ENCODE data around the gene PAWR.
"Not testable (repeated sequence)": the region's sequence is repeated elsewhere in the genome, so short reads cannot be mapped to it uniquely, and the experiment has no call there.

The PAWR gene

DNA sequence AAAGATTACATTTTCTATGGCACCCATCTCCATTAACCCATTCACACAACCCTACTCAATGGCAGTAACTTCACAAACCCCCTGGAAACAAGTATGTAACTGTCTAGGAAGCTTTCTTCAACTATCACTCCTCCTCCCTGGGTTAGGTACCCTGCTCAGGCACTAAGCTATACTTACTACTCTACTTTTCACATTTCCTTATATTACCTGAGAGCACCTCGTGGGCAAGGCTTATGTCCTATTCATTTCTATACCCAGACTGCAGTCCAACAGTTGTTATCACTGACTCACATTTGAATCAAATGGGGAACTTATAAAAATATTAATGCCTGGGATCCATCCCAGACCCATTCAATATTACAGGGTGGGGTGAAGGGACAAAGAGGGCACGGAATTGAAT lies 4.6 kb downstream of the PAWR start:
- DNase-seq (ENCODE audit: low spot score), result no peak

DNA sequence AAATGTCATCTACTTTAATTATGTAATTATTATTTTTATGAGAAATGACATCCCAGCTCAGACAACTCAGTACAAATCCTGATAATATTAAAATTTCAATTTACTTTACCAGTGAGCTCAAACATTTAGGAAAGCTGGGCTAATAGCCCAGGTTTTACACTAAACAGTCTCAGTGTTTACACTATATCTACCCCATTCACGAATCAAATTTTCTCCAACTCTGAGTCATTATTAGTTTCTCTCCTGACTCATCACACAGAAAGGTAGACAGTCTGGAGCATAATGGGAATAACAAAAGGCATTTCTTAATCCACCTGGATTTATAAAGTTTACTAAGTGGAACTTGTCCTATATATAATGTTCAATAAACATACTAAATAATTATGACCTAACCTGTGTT lies 5.7 kb downstream of the PAWR start:
- no peak for DNase-seq (ENCODE audit: low spot score)

- DNase-seq (ENCODE audit: low spot score), result not testable (repeated sequence)
These were observed 6.4 kb downstream of the PAWR start for GRCh38 chr12:79684338-79684737.

GRCh38 chr12:79682593-79682992 lies 8.2 kb downstream of the PAWR start:
- DNase-seq (ENCODE audit: low spot score), result no peak

DNA sequence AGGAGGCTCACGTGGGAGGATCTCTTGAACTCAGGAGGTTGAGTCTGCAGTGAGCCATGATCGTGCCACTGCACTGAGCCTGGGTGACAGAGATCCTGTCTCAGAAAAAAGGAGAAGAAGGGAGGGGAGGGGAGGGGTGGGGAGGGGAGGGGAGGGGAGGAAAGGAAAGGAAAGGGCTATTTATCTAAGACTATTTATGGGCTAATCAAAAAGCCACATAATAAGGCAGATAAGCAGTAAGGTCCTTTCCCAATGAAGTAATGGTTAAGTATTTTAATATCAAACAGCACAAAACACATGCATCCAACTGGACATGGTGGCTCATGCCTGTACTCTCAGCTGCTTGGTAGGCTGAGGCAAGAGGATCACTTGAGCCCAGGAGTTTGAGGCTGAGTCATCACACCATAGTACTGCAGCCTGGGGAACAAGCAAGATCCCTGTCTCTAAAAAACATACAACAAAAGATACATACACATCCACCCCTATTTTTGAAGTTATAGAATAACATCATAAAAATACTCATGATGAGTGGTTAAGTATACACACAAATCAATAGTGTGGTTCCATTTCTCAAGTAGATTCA lies 9.7 kb downstream of the PAWR start:
- DNase-seq (ENCODE audit: low spot score), result no peak

DNA sequence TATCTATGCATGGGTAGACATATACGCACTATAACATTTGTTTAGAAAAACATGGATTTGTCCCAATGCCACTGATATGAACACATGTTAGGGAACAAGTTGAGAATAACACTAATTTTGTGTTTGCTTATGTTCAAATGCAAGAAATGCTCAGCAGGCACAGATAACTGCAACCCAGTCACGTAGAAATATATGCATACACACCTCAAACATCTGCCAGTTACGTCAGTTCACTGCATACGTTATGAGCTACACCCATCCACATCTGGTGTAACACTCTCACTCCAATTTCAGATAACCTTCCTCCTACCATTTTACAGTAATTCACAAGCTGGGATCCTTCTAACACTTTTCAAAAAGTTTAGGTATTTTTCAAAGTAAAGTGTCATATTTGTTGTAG lies 10.7 kb downstream of the PAWR start:
- no peak for DNase-seq (ENCODE audit: low spot score)

GRCh38 chr12:79678306-79678705 lies 12.5 kb downstream of the PAWR start:
- DNase-seq (ENCODE audit: low spot score), result no peak

DNA sequence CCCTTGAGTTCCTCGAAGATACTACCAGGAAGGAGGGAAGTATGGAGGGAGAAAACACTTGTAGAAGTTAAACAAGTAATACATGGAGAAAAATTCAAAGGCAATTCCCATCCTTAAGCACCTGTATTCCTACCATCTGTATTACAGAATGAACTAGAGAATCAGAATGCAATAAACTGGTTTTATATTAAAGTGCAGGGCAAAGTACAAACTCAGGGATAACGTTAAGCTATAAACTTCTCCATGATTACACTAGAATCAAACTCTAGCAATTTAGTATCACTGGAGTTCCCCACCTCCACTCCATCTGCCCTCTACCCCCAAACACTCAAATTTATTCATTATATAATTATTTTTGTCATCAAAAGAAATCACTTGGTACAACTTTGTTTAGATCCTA lies 13.1 kb downstream of the PAWR start:
- DNase-seq (ENCODE audit: low spot score), result no peak

DNA sequence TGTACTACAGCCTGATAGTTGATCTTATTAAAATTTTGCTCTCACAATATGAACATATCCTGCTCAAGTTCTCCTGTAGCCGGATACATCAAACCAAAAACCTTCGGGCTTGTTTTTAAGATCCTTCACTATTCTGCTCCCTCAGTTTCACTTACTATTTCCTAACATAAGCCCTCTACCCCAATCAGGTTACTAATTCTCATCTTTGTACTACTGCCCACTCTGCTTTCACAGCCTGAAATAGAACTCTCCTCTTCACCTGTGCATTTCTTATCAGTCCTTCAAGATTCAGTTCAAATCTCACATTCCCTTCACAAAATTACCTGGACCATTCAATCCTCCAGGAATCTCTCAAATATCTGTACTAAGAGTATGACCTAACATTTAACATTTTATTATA lies 14.2 kb downstream of the PAWR start:
- DNase-seq (ENCODE audit: low spot score), result no peak

DNA sequence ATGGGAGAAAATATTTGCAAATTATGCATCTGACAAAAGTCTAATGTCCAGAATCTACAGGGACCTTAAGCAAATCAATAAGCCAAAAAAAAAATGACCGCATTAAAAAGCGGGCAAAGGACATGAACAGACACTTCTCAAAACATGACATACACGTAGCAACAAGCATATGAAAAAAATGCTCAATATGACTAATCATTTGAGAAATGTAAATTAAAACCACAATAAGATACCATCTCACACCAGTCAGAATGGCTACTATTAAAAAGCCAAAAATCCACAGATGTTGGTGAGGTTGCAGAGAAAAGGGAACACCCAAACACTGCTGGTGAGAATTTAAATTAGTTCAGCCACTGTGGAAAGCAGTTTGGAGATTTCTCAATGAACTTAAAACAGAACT lies 16.1 kb downstream of the PAWR start:
- DNase-seq (ENCODE audit: low spot score), result no peak

GRCh38 chr12:79673354-79673753 lies 17.4 kb downstream of the PAWR start:
- no peak for DNase-seq (ENCODE audit: low spot score)

DNA sequence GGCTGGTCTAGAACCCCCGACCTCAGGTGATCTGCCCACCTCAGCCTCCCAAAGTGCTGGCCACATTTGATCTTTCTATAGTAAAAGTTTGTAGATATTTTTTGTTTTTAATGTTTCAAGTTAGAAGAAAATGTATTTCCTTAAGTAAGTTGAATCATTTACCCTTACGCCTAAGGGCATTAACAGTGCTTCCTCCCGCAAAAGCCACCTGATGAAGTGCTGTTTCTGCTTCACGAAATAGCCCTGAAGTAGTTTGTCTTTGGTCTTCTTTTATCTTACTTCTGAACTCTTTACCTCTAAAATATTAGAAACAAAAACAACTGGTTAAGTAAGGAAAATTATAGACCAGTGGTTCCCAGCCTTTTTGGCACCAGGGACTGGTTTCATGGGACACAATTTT lies 22.7 kb downstream of the PAWR start:
- DNase-seq (ENCODE audit: low spot score), result no peak

- DNase-seq (ENCODE audit: low spot score), result no peak
These were observed 25.4 kb downstream of the PAWR start for GRCh38 chr12:79665212-79665887.

- no peak for DNase-seq (ENCODE audit: low spot score)
These were observed 26.2 kb downstream of the PAWR start for GRCh38 chr12:79664518-79664917.

GRCh38 chr12:79662046-79662811 lies 28.5 kb downstream of the PAWR start:
- no peak for DNase-seq (ENCODE audit: low spot score)

GRCh38 chr12:79661629-79662028 lies 29.1 kb downstream of the PAWR start:
- DNase-seq (ENCODE audit: low spot score), result no peak

- no peak for DNase-seq (ENCODE audit: low spot score)
These were observed 30.8 kb downstream of the PAWR start for GRCh38 chr12:79659961-79660431.

- DNase-seq (ENCODE audit: low spot score), result no peak
These were observed 32.5 kb downstream of the PAWR start for GRCh38 chr12:79658221-79658620.

DNA sequence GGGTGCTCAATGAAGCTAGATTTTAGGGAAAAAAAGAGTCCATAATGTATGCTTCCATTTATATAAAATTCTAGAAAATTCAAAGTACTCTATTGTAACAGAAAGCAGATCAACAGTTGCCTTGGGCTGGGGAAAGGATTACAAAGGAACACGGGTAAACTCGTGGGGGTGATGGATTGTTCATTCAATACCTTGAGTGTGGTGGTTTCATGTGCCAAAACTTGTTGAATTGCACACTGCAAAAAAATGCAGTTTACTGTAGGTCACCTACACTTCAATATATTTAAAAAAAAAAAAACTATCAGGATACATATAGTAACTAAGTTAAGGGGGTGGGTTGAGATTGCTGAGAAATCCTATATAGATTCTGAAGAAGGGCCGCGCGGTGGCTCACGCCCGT lies 33.6 kb downstream of the PAWR start:
- no peak for DNase-seq (ENCODE audit: low spot score)

DNA sequence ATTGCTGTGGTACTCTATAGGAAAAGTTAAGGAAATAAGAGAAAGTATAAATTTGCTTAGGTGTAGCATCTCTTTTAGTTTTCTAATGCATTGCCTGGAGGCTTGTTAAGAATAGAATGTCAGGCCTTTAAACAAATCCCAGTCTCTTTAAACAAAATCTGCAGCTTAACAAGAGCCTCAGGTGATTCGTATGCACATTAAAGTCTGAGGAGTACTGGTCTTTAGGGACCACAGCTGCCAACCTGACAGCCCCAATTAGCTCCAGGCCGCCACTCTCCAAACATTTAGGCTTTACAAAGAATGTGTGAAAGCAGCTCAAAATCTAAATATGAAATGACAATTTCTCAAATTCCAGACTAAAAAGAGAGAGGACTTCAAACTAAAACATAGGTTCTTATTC lies 35.7 kb downstream of the PAWR start:
- DNase-seq (ENCODE audit: low spot score), result no peak

DNA sequence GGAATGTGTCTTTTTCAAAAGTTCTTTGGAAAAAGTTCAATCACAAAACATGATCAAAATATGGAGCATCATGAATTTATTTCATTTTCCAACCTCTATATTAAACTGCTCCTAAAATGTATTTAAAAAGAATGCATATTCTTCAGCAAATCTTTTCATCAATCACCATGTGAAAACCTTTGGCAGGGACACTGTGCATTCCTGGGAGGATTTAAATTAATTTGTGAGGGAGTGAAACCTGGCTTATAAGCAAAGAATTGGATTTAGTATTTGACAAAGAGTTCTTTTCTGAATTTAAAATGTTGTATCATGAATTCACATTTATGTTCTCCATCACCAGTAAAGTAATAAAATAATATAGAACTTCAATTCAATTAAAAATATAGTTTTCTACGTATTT lies 38.2 kb downstream of the PAWR start:
- no peak for DNase-seq (ENCODE audit: low spot score)

GRCh38 chr12:79650440-79650839 lies 40.3 kb downstream of the PAWR start:
- no peak for DNase-seq (ENCODE audit: low spot score)

DNA sequence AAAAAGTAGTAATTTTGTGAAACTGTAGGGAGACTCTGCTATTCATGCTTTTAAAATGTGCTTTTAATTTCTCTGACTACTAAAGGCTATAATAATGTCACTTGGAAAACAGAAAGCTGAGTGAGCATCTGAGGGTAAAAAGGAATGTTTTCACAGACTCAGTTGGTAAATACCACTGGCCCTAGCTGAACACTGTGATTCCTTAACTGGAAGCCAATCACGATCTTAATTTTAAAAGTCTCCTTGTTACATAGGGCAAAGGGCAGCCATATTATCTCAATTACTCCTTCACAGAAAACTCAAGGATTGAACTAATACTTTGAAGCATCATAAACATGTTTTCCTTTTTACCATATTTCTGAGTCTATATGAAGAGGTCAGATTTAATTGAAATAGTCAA lies 41.9 kb downstream of the PAWR start:
- no peak for DNase-seq (ENCODE audit: low spot score)

All from COLO829 (cell line).